GM18505 (cell line): Measurements from ENCODE around the gene RNF175.
"Not testable (repeated sequence)": the region's sequence is repeated elsewhere in the genome, so short reads cannot be mapped to it uniquely, and the experiment has no call there.

Source experiments
- ATAC-seq: cut with Tn5 transposase; IDR thresholded peaks from one replicate; pipeline ENCODE4 v1.9.1; 2021; ENCODE audit not compliant: unreplicated experiment
- POLR2A ChIP-seq: IDR thresholded peaks from 4 replicates; pipeline ENCODE4 v1.6.1; 2011; ENCODE audit warnings: borderline replicate concordance; ENCODE audit not compliant: insufficient read depth, insufficient read length; ENCODE audit errors: extremely low read depth

The RNF175 gene

DNA sequence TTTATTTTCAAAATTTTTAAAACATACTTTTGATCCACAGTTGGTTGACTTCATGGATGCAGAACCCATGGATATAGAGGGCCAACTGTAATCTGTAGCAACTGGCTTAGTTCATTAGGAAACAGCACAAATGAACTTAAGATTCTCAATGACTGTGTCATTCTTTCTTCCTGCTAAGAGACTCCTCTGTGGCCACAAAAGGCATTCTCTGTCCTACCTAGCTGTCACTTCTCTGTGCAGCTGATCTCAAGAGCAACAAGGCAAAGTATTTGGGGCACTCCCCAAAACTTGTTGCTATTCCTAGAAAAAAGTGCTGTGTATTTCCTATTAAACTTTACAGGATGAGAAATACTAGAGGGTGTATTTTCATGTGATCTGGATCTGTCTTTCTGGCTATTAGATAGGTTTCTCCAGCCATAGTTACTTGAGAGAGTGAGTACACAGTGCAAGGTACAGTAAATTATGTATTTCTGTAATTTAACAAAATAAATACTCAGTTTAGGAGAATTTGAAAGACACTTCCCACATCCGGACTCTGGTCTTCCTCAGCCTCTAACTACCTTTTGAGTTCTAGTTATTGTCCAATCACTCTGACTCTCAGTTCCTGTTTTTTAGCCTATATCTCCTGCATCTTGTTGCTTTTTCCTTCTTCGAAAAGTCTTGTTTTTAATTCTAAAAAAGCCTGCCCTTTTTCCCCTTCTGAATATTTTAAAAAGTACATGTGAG, 53.9 kb downstream of the RNF175 start:
- TF ChIP-seq POLR2A: no peak
- ATAC-seq: peak; percentile 83

DNA sequence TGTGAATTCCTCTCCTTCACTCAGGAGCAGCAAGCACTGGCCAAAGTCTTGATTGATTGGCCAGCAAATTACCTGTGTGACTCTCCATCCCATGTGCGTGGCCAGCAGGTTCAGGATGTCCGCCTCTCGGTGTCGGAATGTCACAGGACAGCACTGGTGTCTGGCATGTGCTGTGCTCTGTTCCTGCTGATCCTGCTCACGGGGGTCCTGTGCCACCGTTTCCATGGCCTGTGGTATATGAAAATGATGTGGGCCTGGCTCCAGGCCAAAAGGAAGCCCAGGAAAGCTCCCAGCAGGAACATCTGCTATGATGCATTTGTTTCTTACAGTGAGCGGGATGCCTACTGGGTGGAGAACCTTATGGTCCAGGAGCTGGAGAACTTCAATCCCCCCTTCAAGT, 55.3 kb downstream of the RNF175 start:
- ATAC-seq: no peak
- no peak for TF ChIP-seq POLR2A

DNA sequence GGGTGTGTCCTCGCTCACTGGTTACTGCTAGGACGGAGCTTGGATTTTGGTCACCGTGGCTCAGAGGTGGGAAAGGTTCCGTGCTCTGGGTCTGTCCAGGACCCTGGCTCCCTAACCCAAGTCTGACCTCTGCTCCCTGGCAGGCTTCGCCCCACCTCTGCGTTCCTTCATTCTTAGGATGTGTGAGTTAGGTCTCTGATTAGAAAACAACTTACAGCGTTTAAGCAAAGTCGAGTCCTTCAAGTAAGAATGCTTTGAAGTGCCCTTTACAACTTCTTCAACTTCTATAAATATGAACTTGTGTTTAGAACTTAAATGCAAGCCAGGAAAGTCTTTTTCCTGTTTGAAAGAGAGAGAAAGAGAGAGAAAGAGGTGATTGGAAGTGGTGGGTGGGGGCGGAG, 74.9 kb downstream of the RNF175 start:
- no peak for TF ChIP-seq POLR2A
- ATAC-seq: peak; percentile 11

DNA sequence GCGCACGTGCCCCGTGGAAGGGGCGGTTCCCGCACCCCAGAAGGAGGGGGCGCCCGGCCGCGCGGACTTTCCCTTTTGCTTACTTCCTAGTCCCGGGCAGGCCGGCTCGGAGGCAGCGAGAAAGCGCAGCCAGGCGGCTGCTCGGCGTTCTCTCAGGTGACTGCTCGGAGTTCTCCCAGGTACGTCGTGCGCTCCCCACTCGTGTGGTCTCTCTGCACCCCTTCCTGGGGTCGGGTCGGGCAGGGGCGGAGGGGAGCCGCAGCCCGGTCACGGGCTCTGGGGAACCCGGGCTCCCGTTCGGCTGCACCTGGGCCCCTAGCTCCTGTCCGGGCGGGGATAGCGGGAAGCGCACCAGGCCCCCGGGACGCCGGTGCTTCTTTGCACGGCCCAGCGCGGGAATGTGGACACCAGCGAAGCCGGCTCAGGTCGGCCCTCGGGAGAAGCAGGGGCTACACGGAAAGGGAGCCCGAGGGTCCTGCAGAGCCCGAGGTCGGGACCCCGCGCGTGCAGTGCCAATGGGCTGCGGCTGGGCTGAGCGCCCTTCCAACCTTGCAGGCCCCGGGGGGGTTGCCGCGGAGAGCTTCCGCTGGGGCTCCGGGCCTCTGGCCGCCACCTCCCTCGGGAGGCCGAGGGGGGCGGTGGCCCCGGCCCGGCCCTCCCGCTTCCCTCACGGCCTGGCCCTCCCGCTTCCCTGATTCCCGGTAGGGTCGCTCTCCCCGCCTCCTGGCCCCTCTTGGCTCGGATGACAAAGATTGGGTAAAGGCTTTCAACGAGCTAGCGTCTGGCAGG, 75.4 kb downstream of the RNF175 start, which contains the start of gene TLR2:
TLR2 (plus strand) TSS at position 99 of the 789 bp plus-strand sequence. CDS start 18,628 bp downstream, outside the sequence.
- TF ChIP-seq POLR2A: no peak
- peak; percentile 83 for ATAC-seq

DNA sequence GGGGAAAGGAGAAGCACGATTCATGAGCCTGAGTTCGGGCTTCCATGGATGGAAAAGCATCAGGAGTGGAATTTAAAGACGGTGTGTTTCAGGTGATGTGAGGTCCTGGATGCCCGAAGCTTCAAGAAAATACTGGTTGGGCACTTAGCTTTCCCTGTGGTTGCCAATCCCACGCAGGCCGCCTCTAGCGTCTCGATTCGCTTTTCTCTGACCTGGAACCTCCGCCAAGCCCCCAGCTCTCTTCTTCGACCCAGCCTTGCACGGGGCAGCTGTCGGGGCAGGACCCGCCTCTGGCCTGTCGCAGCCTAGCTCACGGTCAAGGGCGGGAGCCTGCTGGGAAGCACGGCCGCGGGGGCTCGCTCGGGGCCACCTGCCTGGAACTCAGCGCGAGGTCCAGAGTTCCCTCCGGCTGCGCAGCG, 76.1 kb downstream of the RNF175 start:
- no peak for ATAC-seq
- TF ChIP-seq POLR2A: no peak

DNA sequence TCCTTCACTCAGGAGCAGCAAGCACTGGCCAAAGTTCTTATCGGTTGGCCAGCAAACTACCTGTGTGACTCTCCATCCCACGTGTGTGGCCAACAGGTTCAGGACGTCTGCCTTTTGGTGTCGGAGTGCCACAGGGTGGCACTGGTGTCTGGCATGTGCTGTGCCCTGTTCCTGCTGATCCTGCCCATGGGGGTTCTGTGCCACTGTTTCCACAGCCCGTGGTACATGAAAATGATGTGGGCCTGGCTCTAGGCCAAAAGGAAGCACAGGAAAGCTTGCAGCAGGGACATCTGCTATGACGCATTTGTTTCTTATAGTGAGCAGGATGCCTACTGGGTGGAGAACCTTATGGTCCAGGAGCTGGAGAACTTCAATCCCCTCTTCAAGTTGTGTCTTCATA, 80.3 kb downstream of the RNF175 start:
- TF ChIP-seq POLR2A: no peak
- ATAC-seq: no peak

DNA sequence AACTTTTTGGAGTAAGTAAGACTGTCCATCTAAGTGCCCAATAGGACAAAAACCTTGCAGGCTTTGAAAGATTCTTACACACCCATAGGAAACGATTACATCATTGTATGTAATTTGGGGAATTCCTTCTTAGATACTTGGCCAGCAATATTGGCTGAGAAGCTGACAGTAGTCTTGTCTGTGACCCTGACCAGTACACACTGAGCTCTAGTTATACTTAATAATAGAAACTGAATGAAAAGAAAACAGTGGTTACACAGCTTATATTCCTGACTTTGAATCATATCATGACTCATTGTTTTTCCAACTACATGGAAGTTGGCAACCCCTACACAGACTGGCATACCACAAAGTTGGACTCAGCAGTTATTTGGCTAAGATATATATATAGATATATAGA, 82.8 kb downstream of the RNF175 start:
- no peak for TF ChIP-seq POLR2A
- no peak for ATAC-seq

DNA sequence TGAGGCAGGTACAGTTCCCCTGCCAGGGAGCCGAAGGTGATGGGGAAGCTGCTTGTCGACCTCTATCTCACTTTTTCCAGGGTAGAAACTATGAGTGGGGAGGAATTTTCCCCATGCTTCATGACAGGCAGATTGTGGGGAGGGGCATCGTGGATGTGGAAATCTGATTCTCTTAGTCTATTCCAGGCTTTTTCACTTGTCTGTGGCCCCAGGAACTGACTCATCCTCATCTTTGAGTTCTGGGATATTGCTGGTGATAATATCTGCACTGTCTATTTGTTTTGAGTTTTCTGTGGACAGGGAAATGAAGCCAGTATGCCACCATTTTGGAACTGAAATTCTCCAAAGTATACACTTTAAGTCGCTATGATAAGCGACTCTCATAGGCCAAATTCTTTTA, 83.3 kb downstream of the RNF175 start:
- no peak for TF ChIP-seq POLR2A
- ATAC-seq: no peak

DNA sequence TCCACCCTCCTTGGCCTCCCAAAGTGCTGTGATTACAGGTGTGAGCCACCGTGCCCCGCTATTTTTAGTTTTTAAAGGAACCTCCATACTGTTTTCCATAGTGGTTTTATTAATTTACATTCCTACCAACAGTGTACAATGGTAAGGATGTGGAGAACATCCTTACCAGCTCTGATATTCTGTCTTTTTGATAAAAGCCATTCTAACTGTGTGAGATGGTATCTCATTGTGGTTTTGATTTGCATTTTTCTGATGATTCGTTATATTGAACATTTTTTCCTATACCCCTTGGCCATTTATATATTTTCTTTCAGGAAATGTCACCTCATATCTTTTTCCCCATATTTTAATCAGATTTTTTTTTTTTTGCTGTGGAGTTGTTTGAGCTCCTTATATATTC, 90.0 kb downstream of the RNF175 start:
- no peak for TF ChIP-seq POLR2A
- no peak for ATAC-seq

DNA sequence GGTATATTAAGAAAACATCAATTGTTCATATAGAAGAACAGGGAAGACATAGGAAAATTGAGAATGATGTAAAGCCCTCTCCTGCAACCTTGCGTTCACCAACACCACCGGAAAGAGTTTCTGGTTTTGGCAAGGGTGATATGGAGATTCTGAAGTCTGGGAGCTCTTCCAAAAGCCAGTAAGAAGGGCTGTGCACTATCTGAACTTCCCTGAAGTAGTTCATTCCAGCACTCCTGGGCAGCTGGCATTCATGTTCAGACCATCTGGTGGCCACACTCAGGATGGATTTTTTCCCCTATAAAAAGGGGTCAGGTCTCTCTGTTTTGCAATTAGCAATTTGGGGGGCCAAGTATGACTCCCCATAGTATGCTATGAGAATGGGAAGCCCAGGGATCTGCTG, 91.2 kb downstream of the RNF175 start:
- no peak for TF ChIP-seq POLR2A
- no peak for ATAC-seq

DNA sequence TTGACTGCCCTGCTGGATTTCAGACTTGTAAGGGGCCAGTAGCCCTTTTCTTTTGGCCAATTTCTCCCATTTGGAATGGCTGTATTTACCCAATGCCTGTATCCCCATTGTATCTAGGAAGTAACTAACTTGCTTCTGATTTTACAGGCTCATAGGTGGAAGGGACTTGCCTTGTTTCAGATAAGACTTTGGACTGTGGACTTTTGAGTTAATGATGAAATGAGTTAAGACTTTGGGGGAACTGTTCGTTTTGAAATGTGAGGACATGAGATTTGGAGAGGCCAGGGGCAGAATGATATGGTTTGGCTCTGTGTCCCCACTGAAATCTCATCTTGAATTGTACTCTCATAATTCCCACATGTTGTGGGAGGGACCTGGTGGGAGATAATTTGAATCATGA, 93.3 kb downstream of the RNF175 start:
- ATAC-seq: not testable (repeated sequence)

DNA sequence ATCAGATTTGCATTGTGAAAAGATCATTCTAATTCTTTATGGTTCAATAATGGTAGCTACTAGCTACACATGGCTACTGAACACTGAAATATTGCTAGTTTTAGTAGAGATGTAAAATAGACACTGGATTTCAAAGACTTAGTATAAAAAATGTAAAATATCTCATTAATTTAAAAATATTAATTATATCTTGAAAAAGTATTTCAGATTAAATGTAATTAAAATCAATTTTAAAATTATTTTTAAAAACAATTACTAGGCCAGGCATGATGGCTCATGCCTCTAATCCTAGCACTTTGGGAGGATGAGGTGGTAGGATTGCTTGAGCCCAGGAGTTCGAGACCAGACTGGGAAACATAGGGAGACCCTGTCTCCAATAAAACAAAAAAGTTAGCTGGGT, 96.2 kb downstream of the RNF175 start:
- no peak for TF ChIP-seq POLR2A
- no peak for ATAC-seq

DNA sequence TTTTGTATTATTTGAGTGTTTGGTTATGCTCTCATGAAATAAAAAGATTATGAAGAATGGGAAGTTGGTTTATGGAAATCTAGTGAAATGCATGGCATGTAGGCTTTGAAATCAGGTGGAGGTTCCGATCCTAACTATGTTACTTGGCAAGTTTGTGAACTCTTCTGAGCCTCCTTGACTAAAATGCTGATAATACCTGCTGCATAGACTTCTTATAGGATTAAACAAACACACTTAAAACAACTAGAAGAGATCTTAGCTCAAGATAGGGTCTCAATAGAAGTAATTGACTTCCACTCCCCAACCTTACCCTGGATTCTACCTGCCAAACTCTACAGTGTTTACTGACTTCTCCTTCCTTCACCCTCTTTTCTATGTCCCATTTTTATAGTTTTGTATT, 97.9 kb downstream of the RNF175 start:
- TF ChIP-seq POLR2A: no peak
- no peak for ATAC-seq

DNA sequence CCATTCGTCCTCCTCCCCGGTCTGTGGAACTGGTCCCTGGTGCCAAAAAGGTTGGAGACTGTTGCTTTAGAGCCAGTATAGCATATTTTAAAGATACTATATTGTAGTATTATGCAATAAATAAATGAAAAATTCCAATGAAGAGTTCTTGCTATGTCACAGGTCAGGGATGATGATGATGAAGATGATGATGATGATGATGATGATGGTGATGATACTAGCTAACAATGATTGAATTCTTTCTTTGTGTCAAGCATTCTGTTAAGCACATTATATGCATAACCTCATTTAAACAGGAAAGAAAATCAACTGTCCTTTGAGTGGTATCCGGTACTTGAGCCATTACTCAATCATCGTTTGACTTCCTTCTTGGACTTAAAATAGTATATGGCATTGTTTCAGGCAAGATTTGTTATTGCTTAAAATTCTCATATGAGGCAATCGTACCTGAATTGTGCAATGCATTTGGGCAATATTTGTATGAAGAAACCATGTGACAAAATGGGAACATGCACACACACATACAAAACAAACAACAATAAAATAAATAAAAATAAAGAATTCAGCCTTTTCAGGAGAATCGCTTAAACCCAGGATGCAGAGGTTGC, 98.5 kb downstream of the RNF175 start:
- ATAC-seq: no peak
- no peak for TF ChIP-seq POLR2A
